Activated CD4-positive, alpha-beta memory T cell treated with anti-CD3 and anti-CD28 coated beads, Interleukin-2, amount 10 ng/mL, durations not matched to agents 7 days and 5 days (primary cell): ENCODE data around the gene UMAD1. TPM values are rescaled to one million over a fixed set of nuclear protein-coding genes. Genes with fewer than 3 reads are reported as not detected.
"Not testable (repeated sequence)": the region's sequence is repeated elsewhere in the genome, so short reads cannot be mapped to it uniquely, and the experiment has no call there.

ENCODE experiments used
- CTCF ChIA-PET: fragments of 350-600 bp; sonication (Branson Sonifier 250); formaldehyde crosslinking; loops from one replicate; lab custom pipeline; 2021; ENCODE audit warnings: antibody characterized with exemption, inconsistent platforms; lab: Charles Lee
- POLR2A ChIA-PET: fragments of 350-600 bp; sonication (Branson Sonifier 250); formaldehyde crosslinking; loops from one replicate; lab custom pipeline; 2021; ENCODE audit warnings: antibody characterized with exemption; lab: Charles Lee
- DNase-seq: peaks from one replicate; pipeline ENCODE4 v3.0.0-alpha.2; 2020
- H3K27ac Mint-ChIP-seq: one replicate; pipeline ENCODE4 v1.8.0; 2021; ENCODE audit warnings: mild to moderate bottlenecking, mixed read lengths
- H3K27me3 Mint-ChIP-seq: one replicate; pipeline ENCODE4 v1.8.0; 2021; ENCODE audit warnings: mixed read lengths
- H3K36me3 Mint-ChIP-seq: one replicate; pipeline ENCODE4 v1.8.0; 2021; ENCODE audit warnings: low read depth, mixed read lengths
- H3K4me1 Mint-ChIP-seq: one replicate; pipeline ENCODE4 v1.8.0; 2021; ENCODE audit warnings: mixed read lengths
- H3K4me3 Mint-ChIP-seq: one replicate; pipeline ENCODE4 v1.8.0; 2021; ENCODE audit warnings: mild to moderate bottlenecking, mixed read lengths
- H3K9me3 Mint-ChIP-seq: one replicate; pipeline ENCODE4 v1.8.0; 2021; ENCODE audit warnings: mixed read lengths
- total RNA-seq, 2 experiments: library from RNA; stranded (reverse); gene quantifications; one replicate each; pipeline ENCODE4 v1.2.3, GENCODE V29; 2021

The UMAD1 gene
- total RNA-seq, 2 experiments from 2014 or later, result 16.1 to 16.7 TPM

DNA sequence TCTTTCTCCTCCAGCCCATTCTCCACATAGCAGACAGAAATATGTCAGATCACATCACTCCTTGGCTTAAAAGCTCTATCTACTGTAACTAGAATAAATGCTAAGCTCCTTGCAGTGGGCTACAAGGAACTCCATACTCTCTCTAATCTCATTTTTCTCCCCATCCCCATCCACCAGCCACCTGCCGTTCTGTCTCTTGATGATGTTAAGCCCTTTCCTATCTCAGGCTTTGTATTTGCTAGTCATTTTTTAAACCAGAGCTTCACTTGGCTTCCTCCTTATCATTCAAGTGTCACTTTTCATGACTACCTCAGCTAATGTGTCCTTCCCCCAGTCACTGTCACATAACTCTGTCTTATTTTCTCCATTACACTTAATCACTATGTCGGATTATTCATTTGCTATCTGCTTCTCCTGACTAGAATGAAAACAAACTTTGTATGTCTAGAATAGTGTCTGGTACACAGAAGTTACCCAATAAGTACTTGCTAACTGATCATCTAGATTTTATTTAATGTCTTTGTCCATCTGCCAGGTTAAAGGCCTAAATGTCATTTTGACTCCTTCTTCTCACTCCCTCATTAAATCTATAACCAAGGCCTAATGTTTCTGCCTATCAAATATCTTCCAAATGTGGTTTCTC is 165.1 kb downstream of the UMAD1 start:
- no peak overlapping the region for H3K27ac Mint-ChIP-seq
- CTCF ChIA-PET, result interaction anchor here (1.0 kb wide), 1 partner anchor 210 kb away, joined by 3 read pairs; no protein-coding TSS in a partner anchor
- H3K36me3 Mint-ChIP-seq, result no peaks in the 10 kb centered on the region
- no peaks in the 10 kb centered on the region for H3K9me3 Mint-ChIP-seq
- no peak overlapping the region for H3K4me3 Mint-ChIP-seq
- no peaks in the 10 kb centered on the region for H3K4me1 Mint-ChIP-seq
- no peak for DNase-seq
- H3K27me3 Mint-ChIP-seq, result no peaks in the 10 kb centered on the region
- POLR2A ChIA-PET, result interaction anchor here (1.0 kb wide), 1 partner anchor 30 kb away, joined by 3 read pairs; no protein-coding TSS in a partner anchor

DNA sequence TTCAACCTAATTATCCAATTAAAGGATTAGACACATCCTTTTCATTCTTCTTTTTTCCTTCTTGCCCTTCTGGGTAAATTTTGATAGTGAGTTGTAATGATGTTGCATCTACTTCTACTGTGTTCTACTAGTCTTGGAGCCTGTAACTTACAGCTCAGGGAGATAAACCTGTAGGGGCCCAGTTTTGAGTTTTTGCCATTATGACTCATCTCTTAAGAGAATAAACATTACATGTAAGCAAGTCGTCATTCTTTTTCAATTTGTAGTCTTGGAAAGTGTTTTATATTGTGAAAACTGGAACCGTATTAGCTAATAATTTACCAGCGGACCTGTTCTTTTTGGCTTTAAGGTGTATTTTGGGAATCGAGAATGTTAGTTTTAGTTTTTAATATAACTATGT is 167.6 kb downstream of the UMAD1 start:
- DNase-seq, result no peak
- Mint-ChIP-seq H3K9me3 (no peaks in the 10 kb centered on the region), H3K36me3 (peaks cover 4% of the 10 kb centered on the region), H3K4me3 (no peak overlapping the region), H3K4me1 (no peaks in the 10 kb centered on the region), H3K27ac (no peak overlapping the region), H3K27me3 (no peaks in the 10 kb centered on the region)
- CTCF ChIA-PET, result no interaction called here
- POLR2A ChIA-PET, result no interaction called here

DNA sequence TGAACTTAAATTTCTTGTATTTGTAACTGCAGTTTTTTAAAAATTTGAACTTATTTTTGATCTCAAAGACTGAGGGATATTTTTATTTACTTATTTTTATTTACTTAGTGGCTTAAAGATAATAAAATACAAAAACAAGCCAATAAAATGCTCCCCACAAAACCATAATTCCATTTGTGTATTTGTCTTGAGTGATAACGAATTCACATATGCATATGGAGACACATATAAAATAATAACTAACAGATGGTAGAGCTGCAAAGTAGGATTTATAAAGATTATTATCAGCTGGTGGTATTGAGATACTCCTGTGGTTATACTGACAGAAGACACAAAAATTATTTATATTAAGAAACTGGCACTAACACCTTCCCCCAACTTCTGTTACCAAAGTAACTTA is 168.1 kb downstream of the UMAD1 start:
- DNase-seq, result no peak
- Mint-ChIP-seq H3K4me1 (no peaks in the 10 kb centered on the region), H3K9me3 (no peaks in the 10 kb centered on the region), H3K27ac (no peak overlapping the region), H3K27me3 (no peaks in the 10 kb centered on the region), H3K4me3 (no peak overlapping the region), H3K36me3 (peaks cover 4% of the 10 kb centered on the region)
- ChIA-PET CTCF (no interaction called here), POLR2A (no interaction called here)

DNA sequence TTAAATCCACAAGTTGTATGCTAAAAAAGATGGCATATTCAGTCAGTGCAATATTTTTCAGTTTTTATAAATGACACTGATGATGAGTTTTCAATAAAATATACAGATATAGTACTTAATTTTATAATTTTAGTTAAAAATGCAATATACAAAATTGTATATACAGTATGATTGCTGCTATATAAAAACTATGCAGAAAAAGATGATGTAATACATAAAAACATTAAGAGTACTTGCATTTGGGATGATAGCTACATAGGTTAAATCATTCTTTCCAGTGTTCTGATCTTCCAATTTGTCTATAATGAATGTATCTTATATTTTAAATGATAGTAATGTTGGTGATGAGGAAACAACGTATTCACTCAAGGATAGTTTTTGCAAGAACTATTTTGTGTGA is 169.8 kb downstream of the UMAD1 start:
- H3K4me1 Mint-ChIP-seq, result peaks cover 4% of the 10 kb centered on the region
- POLR2A ChIA-PET, result no interaction called here
- H3K36me3 Mint-ChIP-seq, result peaks cover 13% of the 10 kb centered on the region
- peaks cover 7% of the 10 kb centered on the region for H3K9me3 Mint-ChIP-seq
- H3K4me3 Mint-ChIP-seq, result no peak overlapping the region
- H3K27me3 Mint-ChIP-seq, result no peaks in the 10 kb centered on the region
- CTCF ChIA-PET, result no interaction called here
- H3K27ac Mint-ChIP-seq, result no peak overlapping the region
- no peak for DNase-seq

DNA sequence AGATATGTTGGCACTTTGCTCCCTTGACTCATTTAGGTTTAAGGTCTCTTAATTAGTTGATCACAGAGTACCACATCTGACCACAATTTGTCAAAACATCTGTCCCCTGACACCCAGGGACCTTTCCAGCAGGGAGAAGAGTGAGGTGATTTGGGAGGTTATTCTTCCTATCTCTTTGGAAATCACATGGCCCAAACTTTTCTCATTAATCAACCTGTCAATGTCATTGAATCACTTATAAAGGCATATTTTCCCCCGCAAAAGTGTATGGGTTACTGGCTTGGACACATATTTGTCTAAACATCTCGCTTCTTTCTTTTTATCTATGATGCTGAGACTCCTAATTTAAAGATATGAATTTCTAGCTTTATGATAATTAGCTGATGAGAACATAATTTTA is 170.3 kb downstream of the UMAD1 start:
- H3K4me3 Mint-ChIP-seq, result no peak overlapping the region
- H3K27me3 Mint-ChIP-seq, result no peaks in the 10 kb centered on the region
- H3K4me1 Mint-ChIP-seq, result peaks cover 9% of the 10 kb centered on the region
- no peak for DNase-seq
- CTCF ChIA-PET, result interaction anchor here (0.7 kb wide), 1 partner anchor 10 kb away, joined by 3 read pairs; no protein-coding TSS in a partner anchor
- H3K27ac Mint-ChIP-seq, result no peak overlapping the region
- POLR2A ChIA-PET, result no interaction called here
- peaks cover 8% of the 10 kb centered on the region for H3K9me3 Mint-ChIP-seq
- peaks cover 14% of the 10 kb centered on the region for H3K36me3 Mint-ChIP-seq

DNA sequence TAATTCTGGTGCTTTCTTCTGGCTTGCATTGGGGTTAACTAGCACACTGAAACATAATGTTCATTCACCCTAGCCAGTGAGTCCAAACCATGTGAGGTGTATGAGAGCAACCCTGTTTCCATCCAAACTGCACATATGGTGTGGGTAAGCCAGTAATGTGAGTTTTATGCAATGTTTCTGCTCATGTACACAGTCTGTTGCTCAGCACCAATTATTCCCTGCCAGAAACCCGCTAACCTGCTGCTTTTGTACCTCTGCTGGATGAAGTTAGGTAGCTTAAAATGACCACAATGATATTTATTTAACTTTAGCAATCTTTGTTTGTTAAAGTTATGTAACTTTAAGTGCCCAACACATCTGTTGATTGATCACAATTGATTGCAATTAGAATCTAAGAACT is 171.6 kb downstream of the UMAD1 start:
- H3K9me3 Mint-ChIP-seq, result peaks cover 8% of the 10 kb centered on the region
- no peak overlapping the region for H3K27ac Mint-ChIP-seq
- CTCF ChIA-PET, result no interaction called here
- POLR2A ChIA-PET, result no interaction called here
- no peaks in the 10 kb centered on the region for H3K27me3 Mint-ChIP-seq
- no peak for DNase-seq
- H3K4me3 Mint-ChIP-seq, result no peak overlapping the region
- H3K36me3 Mint-ChIP-seq, result peaks cover 14% of the 10 kb centered on the region
- peaks cover 22% of the 10 kb centered on the region for H3K4me1 Mint-ChIP-seq

DNA sequence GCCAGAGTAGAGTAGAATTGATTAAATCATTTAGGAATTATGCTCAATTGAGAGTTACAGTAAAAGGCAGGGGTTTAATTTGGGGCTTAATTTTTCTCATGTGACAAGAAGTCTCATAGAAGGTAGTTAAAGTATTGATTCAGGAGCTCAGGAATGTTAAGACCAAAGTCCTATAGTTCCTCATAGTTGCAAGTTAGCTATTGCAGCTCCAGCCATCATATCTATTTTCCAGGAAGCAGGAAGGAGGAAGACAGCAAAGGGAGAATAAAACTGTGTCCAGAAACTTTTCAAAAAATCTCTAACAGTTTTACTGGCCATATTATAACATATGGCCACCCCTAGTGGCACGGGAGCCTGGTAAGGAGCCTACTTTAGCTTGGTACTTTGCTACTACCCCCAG is 174.8 kb downstream of the UMAD1 start:
- ChIA-PET CTCF (no interaction called here), POLR2A (no interaction called here)
- Mint-ChIP-seq H3K36me3 (peaks cover 25% of the 10 kb centered on the region), H3K27ac (peak overlapping the region; percentile 22), H3K4me1 (peaks cover 39% of the 10 kb centered on the region), H3K27me3 (no peaks in the 10 kb centered on the region), H3K4me3 (no peak overlapping the region), H3K9me3 (peaks cover 12% of the 10 kb centered on the region)
- no peak for DNase-seq

DNA sequence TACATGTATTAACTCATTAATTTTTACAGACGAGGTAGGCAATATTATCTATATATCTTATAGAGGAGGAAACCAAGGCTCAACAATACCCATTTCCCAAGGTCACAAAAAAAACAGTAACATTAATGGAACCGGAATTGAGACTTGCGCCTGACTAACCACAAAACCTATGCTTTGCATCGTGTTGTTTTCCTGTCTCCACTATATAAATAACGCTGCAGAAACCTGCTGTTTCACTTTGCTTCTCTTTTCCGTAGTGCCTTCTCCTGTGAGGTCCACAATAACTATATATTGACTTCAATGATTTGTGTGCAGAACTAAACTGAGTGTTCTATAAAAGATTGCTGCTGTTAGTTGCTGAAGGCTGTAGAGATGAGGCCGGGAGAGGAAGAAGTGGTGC is 175.5 kb downstream of the UMAD1 start:
- CTCF ChIA-PET, result no interaction called here
- Mint-ChIP-seq H3K27ac (peak overlapping the region; percentile 22), H3K4me3 (peak overlapping the region; percentile 34), H3K36me3 (peaks cover 25% of the 10 kb centered on the region), H3K27me3 (no peaks in the 10 kb centered on the region), H3K9me3 (peaks cover 12% of the 10 kb centered on the region), H3K4me1 (peaks cover 39% of the 10 kb centered on the region)
- peak; percentile 28 for DNase-seq
- POLR2A ChIA-PET, result no interaction called here

DNA sequence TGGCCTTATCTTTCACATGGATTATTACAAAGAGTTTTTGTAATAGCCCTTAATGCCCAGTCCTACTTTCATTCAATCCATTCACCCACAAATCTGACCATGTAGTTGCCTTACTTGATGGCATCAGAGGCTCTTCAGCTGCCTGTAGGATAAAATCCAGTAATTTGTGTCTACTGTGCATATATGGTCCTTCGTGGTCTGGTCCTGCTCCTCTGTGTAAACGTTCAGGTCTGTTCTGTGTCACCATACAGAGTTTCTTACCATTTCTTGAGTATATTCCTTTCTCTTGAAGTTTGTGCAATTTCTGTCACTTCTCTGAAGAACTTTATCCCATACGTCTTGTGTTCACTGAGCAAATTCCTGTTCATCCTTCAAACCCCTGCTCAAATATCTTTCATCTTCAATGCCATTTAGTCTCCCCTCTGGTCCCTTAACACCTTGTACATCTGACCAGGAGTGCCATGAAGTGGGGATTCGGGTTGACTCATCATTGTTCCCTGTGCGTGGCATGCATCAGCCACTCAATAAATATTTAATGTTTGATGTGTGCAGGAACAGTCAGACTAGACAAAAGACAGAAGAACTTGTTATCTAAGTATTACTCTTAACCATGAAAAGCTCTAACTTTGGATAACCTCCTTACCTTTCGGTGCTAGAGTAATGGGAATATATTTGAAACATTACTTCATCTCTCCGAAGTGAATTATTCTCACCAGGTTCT is 176.4 kb downstream of the UMAD1 start:
- no peaks in the 10 kb centered on the region for H3K27me3 Mint-ChIP-seq
- CTCF ChIA-PET, result no interaction called here
- no peak for DNase-seq
- peaks cover 12% of the 10 kb centered on the region for H3K9me3 Mint-ChIP-seq
- no peak overlapping the region for H3K4me3 Mint-ChIP-seq
- H3K36me3 Mint-ChIP-seq, result peaks cover 25% of the 10 kb centered on the region
- H3K27ac Mint-ChIP-seq, result peak overlapping the region; percentile 22
- peaks cover 39% of the 10 kb centered on the region for H3K4me1 Mint-ChIP-seq
- POLR2A ChIA-PET, result no interaction called here

DNA sequence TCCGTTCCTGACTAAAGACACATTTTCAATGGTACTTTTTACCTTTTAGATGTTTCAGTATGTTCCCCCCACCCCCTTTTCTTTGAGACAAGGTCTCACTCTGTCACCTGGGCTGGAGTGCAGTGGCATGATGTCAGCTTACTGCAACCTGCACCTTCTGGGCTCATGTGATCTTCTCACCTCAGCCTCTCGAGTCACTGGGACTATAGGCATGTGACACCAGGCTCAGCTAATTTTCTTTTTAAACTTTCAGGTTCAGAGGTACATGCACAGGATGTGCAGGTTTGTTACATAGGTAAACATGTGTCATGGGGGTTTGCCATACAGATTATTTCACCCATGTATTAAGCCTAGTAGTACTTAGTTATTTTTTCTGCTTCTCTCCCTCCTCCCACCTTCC is 177.2 kb downstream of the UMAD1 start:
- H3K27ac Mint-ChIP-seq, result no peak overlapping the region
- H3K27me3 Mint-ChIP-seq, result no peaks in the 10 kb centered on the region
- POLR2A ChIA-PET, result no interaction called here
- no peak overlapping the region for H3K4me3 Mint-ChIP-seq
- peaks cover 12% of the 10 kb centered on the region for H3K9me3 Mint-ChIP-seq
- CTCF ChIA-PET, result no interaction called here
- H3K36me3 Mint-ChIP-seq, result peaks cover 25% of the 10 kb centered on the region
- DNase-seq, result no peak
- H3K4me1 Mint-ChIP-seq, result peaks cover 39% of the 10 kb centered on the region

DNA sequence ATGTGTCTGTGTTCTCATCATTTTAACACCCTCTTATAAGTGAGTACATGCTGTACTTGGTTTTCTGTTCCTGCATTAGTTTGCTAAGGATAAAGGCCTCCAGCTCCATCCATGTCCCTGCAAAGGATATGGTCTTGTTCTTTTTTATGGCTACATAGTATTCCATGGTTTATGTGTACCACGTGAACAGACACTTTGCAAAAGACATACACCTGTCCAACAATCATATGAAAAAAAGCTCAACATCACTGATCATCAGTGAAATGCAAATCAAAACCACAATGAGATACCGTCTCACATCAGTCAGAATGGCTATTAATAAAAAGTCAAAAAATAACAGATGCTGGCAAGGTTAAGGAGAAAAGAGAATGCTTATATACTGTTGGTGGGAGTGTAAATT is 177.6 kb downstream of the UMAD1 start:
- POLR2A ChIA-PET, CTCF ChIA-PET, H3K4me3 Mint-ChIP-seq, DNase-seq, H3K27ac Mint-ChIP-seq, H3K27me3 Mint-ChIP-seq: not testable (repeated sequence)
- H3K9me3 Mint-ChIP-seq, result peaks cover 12% of the 10 kb centered on the region
- H3K36me3 Mint-ChIP-seq, result peaks cover 21% of the 10 kb centered on the region
- H3K4me1 Mint-ChIP-seq, result peaks cover 39% of the 10 kb centered on the region

DNA sequence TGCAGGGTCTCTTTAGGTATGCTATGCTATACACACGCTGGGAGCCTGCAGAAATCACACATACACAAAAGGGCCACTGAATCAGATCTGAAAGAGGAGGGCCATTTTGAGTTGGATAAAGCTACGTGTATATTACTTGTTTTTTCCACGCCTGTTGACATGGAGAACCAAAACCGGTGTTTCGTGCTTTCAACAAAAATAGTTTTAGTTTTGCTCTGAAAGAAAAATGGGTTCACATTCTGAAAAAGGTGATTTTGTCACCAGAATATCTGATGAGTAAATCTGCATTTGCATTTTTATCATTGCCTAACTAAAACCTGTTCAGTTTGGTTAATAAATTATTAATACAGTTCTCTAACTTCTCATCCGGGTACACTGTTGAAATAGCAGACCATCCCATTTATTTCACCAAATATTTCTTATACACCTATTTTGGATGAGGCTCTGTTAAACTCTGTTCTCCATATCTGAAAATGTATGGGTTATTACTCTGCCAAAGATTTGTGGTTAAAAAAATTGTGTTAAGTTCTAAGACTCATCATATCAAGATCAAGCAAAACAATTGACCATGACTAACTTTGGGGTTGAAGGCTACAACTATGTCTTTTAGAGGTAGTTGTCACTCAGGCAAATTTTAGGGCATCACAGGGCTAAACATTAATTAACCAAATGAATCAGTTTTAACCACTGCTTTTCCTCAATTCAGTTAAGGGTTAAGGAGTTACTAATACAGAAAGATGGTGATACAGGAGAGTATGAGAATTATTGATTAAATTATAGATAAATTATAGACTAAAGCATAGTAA is 179.1 kb downstream of the UMAD1 start:
- H3K36me3 Mint-ChIP-seq, result peaks cover 20% of the 10 kb centered on the region
- H3K4me1 Mint-ChIP-seq, result peaks cover 39% of the 10 kb centered on the region
- no peak overlapping the region for H3K27ac Mint-ChIP-seq
- no peak overlapping the region for H3K4me3 Mint-ChIP-seq
- ChIA-PET POLR2A (no interaction called here), CTCF (no interaction called here)
- H3K27me3 Mint-ChIP-seq, result no peaks in the 10 kb centered on the region
- no peak for DNase-seq
- peaks cover 11% of the 10 kb centered on the region for H3K9me3 Mint-ChIP-seq

DNA sequence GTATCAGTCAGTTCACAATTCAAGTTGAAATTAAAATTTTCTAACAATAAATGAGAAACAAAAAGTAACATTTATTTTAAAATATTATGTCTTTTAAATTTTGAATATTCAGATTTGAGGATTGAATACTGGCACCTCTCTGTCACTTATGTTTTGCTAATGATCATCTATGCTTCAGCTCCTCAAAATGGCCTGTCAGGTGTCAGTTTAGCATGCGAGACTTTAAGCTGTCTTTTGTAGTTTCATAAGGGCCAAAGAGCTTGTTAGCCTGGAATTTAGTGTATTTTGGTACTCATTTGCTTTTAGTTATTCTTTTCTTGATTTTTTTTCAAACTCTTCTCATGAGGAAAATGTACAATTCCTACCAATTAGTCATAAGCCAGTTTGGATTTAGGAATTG is 179.9 kb downstream of the UMAD1 start:
- H3K4me3 Mint-ChIP-seq, result no peak overlapping the region
- ChIA-PET POLR2A (no interaction called here), CTCF (interaction anchor here (1.4 kb wide), 1 partner anchor 60 kb away, joined by 3 read pairs; no protein-coding TSS in a partner anchor)
- DNase-seq, result no peak
- no peaks in the 10 kb centered on the region for H3K27me3 Mint-ChIP-seq
- peaks cover 34% of the 10 kb centered on the region for H3K4me1 Mint-ChIP-seq
- H3K36me3 Mint-ChIP-seq, result peaks cover 12% of the 10 kb centered on the region
- peaks cover 5% of the 10 kb centered on the region for H3K9me3 Mint-ChIP-seq
- H3K27ac Mint-ChIP-seq, result no peak overlapping the region
